Left lobe of liver (tissue), 1 donor: ENCODE data around the gene PPIG. TPM values are rescaled to one million over a fixed set of nuclear protein-coding genes. Genes with fewer than 3 reads are reported as not detected.

Experiments
- total RNA-seq: library from RNA; stranded (reverse); gene quantifications from one replicate; pipeline ENCODE4 v1.2.1, GENCODE V29; 2021
- donor health status: DM: no; HTN: yes; CAD: no.

PPIG gene
- total RNA-seq, 1 donor from 2014 or later, result 23.0 TPM

Other genes starting within 250 kb of the PPIG start
- 0.91 TPM for gene LRP2, start 221.8 kb upstream of the PPIG start, total RNA-seq
- gene BBS5, start 104.9 kb upstream of the PPIG start, total RNA-seq, result 1.8 TPM
- 0.18 TPM for gene KLHL41, start 74.6 kb upstream of the PPIG start, total RNA-seq
- 10.6 TPM for gene FASTKD1, start 10.5 kb upstream of the PPIG start, total RNA-seq
- not detected for gene CFAP210, start 110.1 kb downstream of the PPIG start, total RNA-seq
- gene PHOSPHO2, start 110.1 kb downstream of the PPIG start, total RNA-seq, result 2.1 TPM
- 6.5 TPM for gene KLHL23, start 149.5 kb downstream of the PPIG start, total RNA-seq
- 21.4 TPM for gene SSB, start 214.5 kb downstream of the PPIG start, total RNA-seq
- 15.2 TPM for gene METTL5, start 240.6 kb downstream of the PPIG start, total RNA-seq
- gene UBR3, start 243.1 kb downstream of the PPIG start, total RNA-seq, result 27.6 TPM